ENCODE measurements around the gene MACROD2.

The MACROD2 gene

GRCh38 chr20:16025084-16025483, 2029.8 kb downstream of the MACROD2 start:
- H3K27ac ChIP-seq = no peak overlapping the region
- TF ChIP-seq ZFX (IDR thresholded peaks at IDR 0.05; ENCODE audit: borderline replicate concordance) (no peak), CTCF (IDR thresholded peaks at IDR 0.05) (no peak)

- no peak overlapping the region for H3K27ac ChIP-seq
- no peak for TF ChIP-seq ZFX (IDR thresholded peaks at IDR 0.05; ENCODE audit: borderline replicate concordance)
- TF ChIP-seq CTCF (IDR thresholded peaks at IDR 0.05) = no peak
These were observed 2032.4 kb downstream of the MACROD2 start for GRCh38 chr20:16027686-16028085.

GRCh38 chr20:16028923-16029322, 2033.6 kb downstream of the MACROD2 start:
- no peak for TF ChIP-seq CTCF (IDR thresholded peaks at IDR 0.05)
- TF ChIP-seq ZFX (IDR thresholded peaks at IDR 0.05; ENCODE audit: borderline replicate concordance) = no peak
- H3K27ac ChIP-seq = no peak overlapping the region

- no peak for TF ChIP-seq ZFX (IDR thresholded peaks at IDR 0.05; ENCODE audit: borderline replicate concordance)
- no peak for TF ChIP-seq CTCF (IDR thresholded peaks at IDR 0.05)
These were observed 2034.9 kb downstream of the MACROD2 start for GRCh38 chr20:16030253-16030652.

GRCh38 chr20:16035576-16035975, 2040.3 kb downstream of the MACROD2 start:
- no peak overlapping the region for H3K27ac ChIP-seq
- TF ChIP-seq CTCF (IDR thresholded peaks at IDR 0.05) (no peak), ZFX (IDR thresholded peaks at IDR 0.05; ENCODE audit: borderline replicate concordance) (no peak)

More at GRCh38 chr20:16030253-16030652, 2034.9 kb downstream of the MACROD2 start:
- no peak overlapping the region for H3K27ac ChIP-seq

- H3K27ac ChIP-seq = no peak overlapping the region
- TF ChIP-seq ZFX (IDR thresholded peaks at IDR 0.05; ENCODE audit: borderline replicate concordance) = no peak
- no peak for TF ChIP-seq CTCF (IDR thresholded peaks at IDR 0.05)
These were observed 2041.0 kb downstream of the MACROD2 start for GRCh38 chr20:16036331-16036730.

- H3K27ac ChIP-seq = no peak overlapping the region
- TF ChIP-seq CTCF (IDR thresholded peaks at IDR 0.05) (no peak), ZFX (IDR thresholded peaks at IDR 0.05; ENCODE audit: borderline replicate concordance) (no peak)
These were observed 2045.4 kb downstream of the MACROD2 start for GRCh38 chr20:16040742-16041141.
